Stimulated activated CD8-positive, alpha-beta memory T cell treated with anti-CD3 and anti-CD28 coated beads, Interleukin-4, amount 100 ng/mL, for 4 hours (primary cell): ENCODE data around the gene SMPD2.

Source experiments
- DNase-seq, 2 donors: peaks; one replicate each; pipeline ENCODE4 v3.0.0-alpha.2; 2020; ENCODE audit warnings: low read depth in 2 of 2, low spot score in 1 of 2

SMPD2 gene

GRCh38 chr6:109483735-109484057 lies 43.2 kb downstream of the SMPD2 start:
- DNase-seq: no peak

GRCh38 chr6:109484122-109484521 lies 43.6 kb downstream of the SMPD2 start:
- no peak for DNase-seq

GRCh38 chr6:109485266-109485935 lies 44.9 kb downstream of the SMPD2 start:
- no peak for DNase-seq

- DNase-seq: no peak
Measured at GRCh38 chr6:109486068-109486467, 45.5 kb downstream of the SMPD2 start.

GRCh38 chr6:109488001-109488400 lies 47.5 kb downstream of the SMPD2 start:
- DNase-seq: no peak

GRCh38 chr6:109490713-109491112 lies 50.2 kb downstream of the SMPD2 start:
- DNase-seq: no peak

- no peak for DNase-seq
Measured at GRCh38 chr6:109491207-109491938, 50.8 kb downstream of the SMPD2 start.
